H1 (cell line): Measurements from ENCODE around the gene ABL2. TPM values are rescaled to one million over a fixed set of nuclear protein-coding genes. Genes with fewer than 3 reads are reported as not detected.
A peak's percentile ranks its signal among the peaks of the same experiment; 100 is the strongest.

ENCODE experiments used
- ASH2L ChIP-seq: fragments of 200-600, 300-600 bp; sonication (generic); IDR thresholded peaks from one replicate; pipeline ENCODE4 v1.7.1; 2017; ENCODE audit warnings: low read length
- EP300 ChIP-seq, 2 experiments: IDR thresholded peaks; 1 replicate in 1 of 2; 2 replicates in 1 of 2; pipeline ENCODE4 v1.6.1; 2011 to 2012; ENCODE audit warnings: low read depth in 2 of 2, low read length in 2 of 2, mild to moderate bottlenecking in 2 of 2, borderline replicate concordance in 1 of 2, inconsistent platforms in 1 of 2, moderate library complexity in 1 of 2
- GABPA ChIP-seq: IDR thresholded peaks from 2 replicates; pipeline ENCODE4 v1.6.1; 2011; ENCODE audit warnings: mild to moderate bottlenecking, low read length, moderate library complexity, borderline replicate concordance; ENCODE audit not compliant: insufficient read depth
- HDAC6 ChIP-seq: IDR thresholded peaks from one replicate; pipeline ENCODE4 v1.7.1; 2012; ENCODE audit warnings: low read depth, mild to moderate bottlenecking, inconsistent platforms, low read length, moderate library complexity
- KDM4A ChIP-seq: IDR thresholded peaks from one replicate; pipeline ENCODE4 v1.7.1; 2012; ENCODE audit warnings: low read depth, mild to moderate bottlenecking, moderate library complexity, low read length, inconsistent platforms; ENCODE audit not compliant: severe bottlenecking
- PHF8 ChIP-seq: fragments of 200-600 bp; sonication (generic); conservative IDR thresholded peaks from 2 replicates; pipeline ENCODE4 v1.7.1; 2012; ENCODE audit warnings: low read depth, mild to moderate bottlenecking, inconsistent platforms, low read length, moderate library complexity
- RBBP5 ChIP-seq: IDR thresholded peaks from 2 replicates; pipeline ENCODE4 v1.7.1; 2012; ENCODE audit warnings: low read depth, mild to moderate bottlenecking, inconsistent platforms, low read length, moderate library complexity, borderline replicate concordance
- SP1 ChIP-seq: IDR thresholded peaks from 2 replicates; pipeline ENCODE4 v1.6.1; 2011; ENCODE audit warnings: low read depth, low read length
- YY1 ChIP-seq: IDR thresholded peaks from 2 replicates; pipeline ENCODE4 v1.6.1; 2011; ENCODE audit warnings: low read depth, mild to moderate bottlenecking, low read length
- ZNF274 ChIP-seq: IDR thresholded peaks from 2 replicates; pipeline ENCODE4 v1.7.0; 2012; ENCODE audit warnings: low read length, borderline replicate concordance; ENCODE audit errors: extremely low read depth
- polyA plus RNA-seq, 7 experiments: library from polyadenylated mRNA; depleted of rRNA in 3 of 7; stranded (reverse) in 5 of 7; unstranded in 2 of 7; fragments of >200 nt in 5 of 7; fragments of 200-250 nt in 2 of 7; gene quantifications; 1 replicate in 5 of 7; 2 replicates in 1 of 7; 4 replicates in 1 of 7; pipeline versions ENCODE4 v1.2.1 to v1.2.3, GENCODE V29; 2011 to 2013; ENCODE audit warnings: missing spikeins in 2 of 7, mixed read lengths in 2 of 7
- total RNA-seq: library from RNA; stranded (reverse); fragmentation: NEBNext Ultra II Directional; extraction: Animal tissue kit (Norgen Biotek cat#: 25700); gene quantifications from 2 replicates; pipeline ENCODE4 v1.2.1, GENCODE V29; 2021

Gene ABL2
- total and polyA plus RNA-seq, 2 of the 8 experiments (the other 6 are each of a cell fraction or from before 2014, with no cell fraction given): 4.5 to 19.1 TPM

DNA sequence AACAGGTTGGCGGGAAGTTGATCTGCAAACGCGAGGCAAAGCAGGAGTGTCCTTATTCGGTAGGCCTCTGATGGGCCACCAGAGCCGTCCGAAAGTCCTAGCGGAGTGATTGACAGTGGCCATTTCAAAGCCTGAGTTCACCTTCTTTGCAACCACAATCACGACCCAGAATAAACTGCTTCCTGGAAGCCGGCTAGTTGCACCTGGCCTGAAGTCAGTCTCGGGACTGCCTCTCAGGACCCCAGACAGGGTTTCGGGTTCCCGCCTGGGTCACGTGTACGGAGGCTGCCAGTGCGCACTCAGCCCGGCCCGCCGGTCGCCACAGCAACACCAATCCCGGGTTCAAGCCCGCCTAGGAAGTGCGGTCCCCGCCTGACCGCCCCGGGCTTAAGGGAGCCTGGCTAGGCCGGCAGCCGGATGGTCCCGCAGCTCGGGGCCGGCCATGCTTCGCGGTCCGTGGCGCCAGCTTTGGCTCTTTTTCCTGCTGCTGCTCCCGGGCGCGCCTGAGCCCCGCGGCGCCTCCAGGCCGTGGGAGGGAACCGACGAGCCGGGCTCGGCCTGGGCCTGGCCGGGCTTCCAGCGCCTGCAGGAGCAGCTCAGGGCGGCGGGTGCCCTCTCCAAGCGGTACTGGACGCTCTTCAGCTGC, 147.7 kb downstream of the ABL2 start, which contains the start of gene TOR3A (continued):
- TF ChIP-seq YY1 (no peak), ZNF274 (no peak), ASH2L (peak; percentile 83), HDAC6 (no peak), KDM4A (peak; percentile 53), GABPA (no peak), PHF8 (peak; percentile 74), SP1 (0 out of 2 replicates have a peak, but pooled peaks have one; percentile 27), RBBP5 (0 out of 2 replicates have a peak, but pooled peaks have one; percentile 34), EP300 (IDR thresholded peaks at IDR 0.05; ENCODE audit: borderline replicate concordance in 1 of 2, low read depth in 2 of 2, low read length in 2 of 2) (peak in 1 of 2 experiments; percentile 32; a peak in 1 of 3 replicates)
